Body of pancreas (tissue), 4 donors: ENCODE results near the gene TMTC4. TPM values are rescaled to one million over a fixed set of nuclear protein-coding genes. Genes with fewer than 3 reads are reported as not detected.

Source experiments
- ATAC-seq: fragments of 150-250 bp; one replicate; pipeline ENCODE4 v1.9.1; 2016
- DNase-seq, 4 donors: peaks; one replicate each; pipeline ENCODE4 v3.0.0-alpha.2; 2019
- H3K27ac ChIP-seq, 4 donors: fragments of 200-600 bp; sonication (generic); 1 replicate in 3 of 4; 2 replicates in 1 of 4; pipeline versions ENCODE4 v1.5.1 to v1.6.1; 2016 to 2019; ENCODE audit warnings: mild to moderate bottlenecking in 1 of 4, mixed read lengths in 1 of 4, moderate library complexity in 1 of 4
- H3K27me3 ChIP-seq, 2 donors: fragments of 200-600 bp; sonication (generic); one replicate each; pipeline ENCODE4 v1.6.0; 2016; ENCODE audit warnings: mild to moderate bottlenecking in 1 of 2
- H3K36me3 ChIP-seq, 2 donors: fragments of 200-600 bp; sonication (generic); replicated peaks in 1 of 2; 2 replicates each; pipeline ENCODE4 v1.5.1; 2016; ENCODE audit warnings: low read depth in 2 of 2; ENCODE audit not compliant: insufficient read depth in 1 of 2
- H3K4me1 ChIP-seq: fragments of 200-600 bp; sonication (generic); one replicate; pipeline ENCODE4 v1.6.0; 2016
- H3K4me3 ChIP-seq, 2 donors: fragments of 200-600 bp; sonication (generic); 1 replicate in 1 of 2; 2 replicates in 1 of 2; pipeline ENCODE4 v1.5.1; 2016 to 2019
- H3K9me3 ChIP-seq, 3 donors: fragments of 200-600 bp; sonication (generic); 1 replicate in 2 of 3; 2 replicates in 1 of 3; pipeline ENCODE4 v1.5.1; 2016
- POLR2A ChIP-seq, 3 donors: fragments of 450-650 bp; IDR thresholded peaks; one replicate each; pipeline ENCODE4 v1.6.1; 2016; ENCODE audit warnings: antibody characterized with exemption in 3 of 3, mild to moderate bottlenecking in 2 of 3
- WGBS, 2 donors: methylation state at CpG; one replicate each; pipeline ENCODE4 v1.1.5; 2017; 5-methylcytosine and 5-hydroxymethylcytosine counted together
- intact Hi-C: fragments of 100-400 bp; cut with DNase I; formaldehyde crosslinking; loops from one replicate; pipeline ENCODE4 v1.15.1; 2023
- total RNA-seq, 2 donors: library from RNA; depleted of rRNA; stranded (reverse); fragments of >200 nt; gene quantifications; one replicate each; pipeline ENCODE4 v1.1.0, GENCODE V29; 2016
- TF ChIP-seq, protein P1 (sequence below), 7 experiments: fragments of 450-650 bp in 4 of 7; fragments of 200-600 bp in 3 of 7; sonication (generic) in 3 of 7; IDR thresholded peaks; one replicate each; pipeline ENCODE4 v1.5.1; 2016 to 2019; ENCODE audit warnings: antibody characterized with exemption in 7 of 7

Gene TMTC4
- total RNA-seq, 2 donors from 2014 or later, result 18.5 to 27.5 TPM

DNA sequence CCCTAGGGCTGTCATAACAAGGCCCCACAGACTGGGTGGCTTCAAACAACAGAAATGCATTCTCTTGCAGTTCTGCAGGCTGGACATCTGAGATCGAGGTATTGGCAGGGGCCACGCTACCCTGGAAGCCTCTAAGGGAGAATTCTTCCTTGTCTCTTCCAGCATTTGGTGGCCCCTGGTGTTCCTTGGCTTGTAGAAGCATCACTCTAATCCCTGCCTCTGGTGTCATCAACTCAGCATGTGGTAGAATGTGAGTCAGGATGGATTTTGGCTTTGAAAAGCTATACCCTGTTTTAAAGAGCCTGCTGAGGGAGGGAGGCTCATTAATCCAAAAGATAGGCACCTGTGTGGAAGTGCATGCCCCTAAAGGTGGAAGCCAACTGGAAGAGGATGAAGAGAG lies 78.1 kb downstream of the TMTC4 start:
- intact Hi-C loops, result no loop called here
- no peak overlapping the region for H3K27ac ChIP-seq
- H3K4me3 ChIP-seq, result no peak overlapping the region
- TF ChIP-seq, protein P1, sequence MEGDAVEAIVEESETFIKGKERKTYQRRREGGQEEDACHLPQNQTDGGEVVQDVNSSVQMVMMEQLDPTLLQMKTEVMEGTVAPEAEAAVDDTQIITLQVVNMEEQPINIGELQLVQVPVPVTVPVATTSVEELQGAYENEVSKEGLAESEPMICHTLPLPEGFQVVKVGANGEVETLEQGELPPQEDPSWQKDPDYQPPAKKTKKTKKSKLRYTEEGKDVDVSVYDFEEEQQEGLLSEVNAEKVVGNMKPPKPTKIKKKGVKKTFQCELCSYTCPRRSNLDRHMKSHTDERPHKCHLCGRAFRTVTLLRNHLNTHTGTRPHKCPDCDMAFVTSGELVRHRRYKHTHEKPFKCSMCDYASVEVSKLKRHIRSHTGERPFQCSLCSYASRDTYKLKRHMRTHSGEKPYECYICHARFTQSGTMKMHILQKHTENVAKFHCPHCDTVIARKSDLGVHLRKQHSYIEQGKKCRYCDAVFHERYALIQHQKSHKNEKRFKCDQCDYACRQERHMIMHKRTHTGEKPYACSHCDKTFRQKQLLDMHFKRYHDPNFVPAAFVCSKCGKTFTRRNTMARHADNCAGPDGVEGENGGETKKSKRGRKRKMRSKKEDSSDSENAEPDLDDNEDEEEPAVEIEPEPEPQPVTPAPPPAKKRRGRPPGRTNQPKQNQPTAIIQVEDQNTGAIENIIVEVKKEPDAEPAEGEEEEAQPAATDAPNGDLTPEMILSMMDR (IDR thresholded peaks at IDR 0.05), result no peak
- TF ChIP-seq POLR2A (IDR thresholded peaks at IDR 0.05), result no peak
- no peak for ATAC-seq
- H3K9me3 ChIP-seq, result no peaks in the 10 kb centered on the region
- no peaks in the 10 kb centered on the region for H3K36me3 ChIP-seq
- H3K4me1 ChIP-seq, result no peaks in the 10 kb centered on the region
- no peak for DNase-seq
- 84 to 88% methylated on average over 2 of the region's 2 CpGs for WGBS, 2 donors
- no peaks in the 10 kb centered on the region for H3K27me3 ChIP-seq

- H3K27me3 ChIP-seq, result no peaks in the 10 kb centered on the region
- H3K9me3 ChIP-seq, result no peaks in the 10 kb centered on the region
- no peaks in the 10 kb centered on the region for H3K4me1 ChIP-seq
- 14 to 25% methylated on average over 4 of the region's 4 CpGs for WGBS, 2 donors
- no peak overlapping the region for H3K4me3 ChIP-seq
- no peaks in the 10 kb centered on the region for H3K36me3 ChIP-seq
- ATAC-seq, result peak; percentile 64
- peak; percentile 55 to 72 (median 58) for DNase-seq
- TF ChIP-seq, protein P1 (IDR thresholded peaks at IDR 0.05), result peak; percentile 12 to 59 (median 49)
- TF ChIP-seq POLR2A (IDR thresholded peaks at IDR 0.05), result no peak
- intact Hi-C loops, result no loop called here
- H3K27ac ChIP-seq, result no peak overlapping the region
These were observed 79.9 kb downstream of the TMTC4 start for GRCh38 chr13:100594731-100595130.

GRCh38 chr13:100594255-100594654 lies 80.3 kb downstream of the TMTC4 start:
- TF ChIP-seq, protein P1 (IDR thresholded peaks at IDR 0.05), result no peak
- TF ChIP-seq POLR2A (IDR thresholded peaks at IDR 0.05), result no peak
- WGBS, 2 donors, result 47 to 63% methylated on average over 9 of the region's 9 CpGs
- intact Hi-C loops, result no loop called here
- no peak overlapping the region for H3K27ac ChIP-seq
- no peaks in the 10 kb centered on the region for H3K9me3 ChIP-seq
- H3K4me1 ChIP-seq, result peaks cover under 1% of the 10 kb centered on the region
- H3K4me3 ChIP-seq, result no peak overlapping the region
- no peak for DNase-seq
- no peaks in the 10 kb centered on the region for H3K27me3 ChIP-seq
- ATAC-seq, result no peak
- H3K36me3 ChIP-seq, result no peaks in the 10 kb centered on the region

GRCh38 chr13:100589178-100589725 lies 85.3 kb downstream of the TMTC4 start:
- intact Hi-C loops, result no loop called here
- H3K27ac ChIP-seq, result no peak overlapping the region
- 69 to 71% methylated on average over 6 of the region's 6 CpGs for WGBS, 2 donors
- no peak for ATAC-seq
- no peaks in the 10 kb centered on the region for H3K27me3 ChIP-seq
- H3K36me3 ChIP-seq, result no peaks in the 10 kb centered on the region
- H3K4me1 ChIP-seq, result peaks cover 16% of the 10 kb centered on the region
- H3K4me3 ChIP-seq, result no peak overlapping the region
- TF ChIP-seq, protein P1 (IDR thresholded peaks at IDR 0.05), result no peak
- TF ChIP-seq POLR2A (IDR thresholded peaks at IDR 0.05), result no peak
- H3K9me3 ChIP-seq, result no peaks in the 10 kb centered on the region
- DNase-seq, result no peak
